ENCODE results near the gene ZBP1. TPM values are rescaled to one million over a fixed set of nuclear protein-coding genes. Genes with fewer than 3 reads are reported as not detected.

ZBP1 gene
- total RNA-seq, 1 donor from 2014 or later, result 17.8 TPM

DNA sequence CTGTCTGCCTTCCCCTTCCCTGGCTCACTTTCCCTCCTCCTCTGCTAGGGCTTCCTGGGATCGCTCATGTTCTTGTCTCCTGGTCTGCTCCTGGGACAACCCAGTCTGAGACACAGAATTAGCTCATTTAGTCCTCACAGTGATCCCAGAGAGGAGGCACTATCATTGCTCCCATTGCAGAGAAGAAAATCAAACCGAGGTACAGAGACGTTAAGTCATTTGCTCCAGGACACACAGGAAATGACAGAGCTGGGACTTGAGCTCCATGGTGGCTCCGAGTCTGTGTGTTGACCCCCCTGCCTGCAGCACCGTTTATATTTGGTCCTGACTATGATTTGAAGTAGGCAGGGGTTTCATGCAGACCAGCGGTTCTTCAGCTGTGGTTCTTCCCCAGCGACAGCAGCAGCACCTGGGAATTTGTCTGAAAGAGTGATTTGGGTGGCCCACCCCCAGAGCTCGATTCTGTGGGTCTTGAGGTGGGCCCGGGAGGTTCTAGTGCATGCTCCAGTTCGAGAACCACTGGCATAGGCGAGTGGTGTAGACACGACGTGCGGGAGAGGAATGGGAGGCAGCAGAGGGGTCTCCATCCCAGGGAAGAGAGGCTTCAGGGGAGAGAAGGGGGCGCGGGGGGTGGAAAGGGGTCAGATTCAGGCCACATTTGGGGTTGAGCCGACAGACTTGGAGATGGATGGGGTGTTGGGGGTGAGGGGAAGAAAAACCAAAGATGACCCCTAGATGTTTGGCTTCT is 34.6 kb downstream of the ZBP1 start:
- POLR2A ChIA-PET, result no interaction called here
- TF ChIP-seq, protein P1, sequence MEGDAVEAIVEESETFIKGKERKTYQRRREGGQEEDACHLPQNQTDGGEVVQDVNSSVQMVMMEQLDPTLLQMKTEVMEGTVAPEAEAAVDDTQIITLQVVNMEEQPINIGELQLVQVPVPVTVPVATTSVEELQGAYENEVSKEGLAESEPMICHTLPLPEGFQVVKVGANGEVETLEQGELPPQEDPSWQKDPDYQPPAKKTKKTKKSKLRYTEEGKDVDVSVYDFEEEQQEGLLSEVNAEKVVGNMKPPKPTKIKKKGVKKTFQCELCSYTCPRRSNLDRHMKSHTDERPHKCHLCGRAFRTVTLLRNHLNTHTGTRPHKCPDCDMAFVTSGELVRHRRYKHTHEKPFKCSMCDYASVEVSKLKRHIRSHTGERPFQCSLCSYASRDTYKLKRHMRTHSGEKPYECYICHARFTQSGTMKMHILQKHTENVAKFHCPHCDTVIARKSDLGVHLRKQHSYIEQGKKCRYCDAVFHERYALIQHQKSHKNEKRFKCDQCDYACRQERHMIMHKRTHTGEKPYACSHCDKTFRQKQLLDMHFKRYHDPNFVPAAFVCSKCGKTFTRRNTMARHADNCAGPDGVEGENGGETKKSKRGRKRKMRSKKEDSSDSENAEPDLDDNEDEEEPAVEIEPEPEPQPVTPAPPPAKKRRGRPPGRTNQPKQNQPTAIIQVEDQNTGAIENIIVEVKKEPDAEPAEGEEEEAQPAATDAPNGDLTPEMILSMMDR (IDR thresholded peaks at IDR 0.05), result no peak
- Mint-ChIP-seq H3K27ac (no peak overlapping the region), H3K4me1 (no peaks in the 10 kb centered on the region), H3K4me3 (no peak overlapping the region), H3K36me3 (ENCODE audit: low read depth) (no peaks in the 10 kb centered on the region), H3K9me3 (peaks cover 3% of the 10 kb centered on the region), H3K27me3 (peaks cover 45% of the 10 kb centered on the region)
- ATAC-seq (ENCODE audit: low read depth), result no peak
- intact Hi-C loops (cut with micrococcal nuclease), result no loop called here
- no peak for DNase-seq
- CTCF ChIA-PET, result no interaction called here

DNA sequence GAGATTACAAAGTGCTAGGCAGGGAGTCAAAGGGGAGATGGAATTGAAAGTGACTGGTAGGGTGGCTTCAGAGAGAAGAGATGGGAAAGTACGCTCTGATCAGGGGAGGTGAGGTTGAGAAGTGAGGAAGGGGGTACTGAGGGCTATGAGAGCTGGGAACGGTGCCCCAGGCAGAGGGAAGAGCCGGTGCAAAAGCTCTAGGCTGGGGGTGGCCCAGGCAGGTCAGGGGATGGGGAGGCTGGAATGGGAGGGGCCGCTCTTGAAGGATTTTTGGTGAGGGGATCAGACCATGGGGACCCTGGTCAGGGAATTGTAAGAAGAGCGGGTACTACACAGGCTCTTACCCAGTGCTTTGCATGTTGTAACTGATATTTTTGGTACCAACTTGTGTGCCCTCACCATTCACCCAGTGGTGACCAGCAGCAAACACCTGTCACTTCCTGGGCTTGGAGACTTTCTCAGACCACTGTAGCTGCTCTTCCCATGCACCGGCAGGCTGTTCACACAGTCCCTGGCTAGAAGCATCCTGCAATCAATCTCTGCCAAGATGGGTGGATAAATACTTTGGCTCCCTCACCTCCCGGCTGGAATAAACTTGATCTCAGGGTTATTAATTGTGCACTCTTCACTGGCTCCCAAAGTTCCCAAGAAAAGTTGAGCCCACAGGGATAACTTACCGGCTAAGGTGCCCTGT is 35.3 kb downstream of the ZBP1 start:
- H3K9me3 Mint-ChIP-seq, result peaks cover 3% of the 10 kb centered on the region
- DNase-seq (no peak), ATAC-seq (ENCODE audit: low read depth) (no peak)
- no peaks in the 10 kb centered on the region for H3K4me1 Mint-ChIP-seq
- H3K27me3 Mint-ChIP-seq, result peaks cover 51% of the 10 kb centered on the region
- no peak overlapping the region for H3K4me3 Mint-ChIP-seq
- CTCF ChIA-PET, result interaction anchor here (1.7 kb wide), 1 partner anchor 595 kb away, joined by 3 read pairs; no protein-coding TSS in a partner anchor
- POLR2A ChIA-PET, result no interaction called here
- intact Hi-C loops (cut with micrococcal nuclease), result no loop called here
- TF ChIP-seq, protein P1 (IDR thresholded peaks at IDR 0.05), result no peak
- H3K36me3 Mint-ChIP-seq (ENCODE audit: low read depth), result no peaks in the 10 kb centered on the region
- no peak overlapping the region for H3K27ac Mint-ChIP-seq

DNA sequence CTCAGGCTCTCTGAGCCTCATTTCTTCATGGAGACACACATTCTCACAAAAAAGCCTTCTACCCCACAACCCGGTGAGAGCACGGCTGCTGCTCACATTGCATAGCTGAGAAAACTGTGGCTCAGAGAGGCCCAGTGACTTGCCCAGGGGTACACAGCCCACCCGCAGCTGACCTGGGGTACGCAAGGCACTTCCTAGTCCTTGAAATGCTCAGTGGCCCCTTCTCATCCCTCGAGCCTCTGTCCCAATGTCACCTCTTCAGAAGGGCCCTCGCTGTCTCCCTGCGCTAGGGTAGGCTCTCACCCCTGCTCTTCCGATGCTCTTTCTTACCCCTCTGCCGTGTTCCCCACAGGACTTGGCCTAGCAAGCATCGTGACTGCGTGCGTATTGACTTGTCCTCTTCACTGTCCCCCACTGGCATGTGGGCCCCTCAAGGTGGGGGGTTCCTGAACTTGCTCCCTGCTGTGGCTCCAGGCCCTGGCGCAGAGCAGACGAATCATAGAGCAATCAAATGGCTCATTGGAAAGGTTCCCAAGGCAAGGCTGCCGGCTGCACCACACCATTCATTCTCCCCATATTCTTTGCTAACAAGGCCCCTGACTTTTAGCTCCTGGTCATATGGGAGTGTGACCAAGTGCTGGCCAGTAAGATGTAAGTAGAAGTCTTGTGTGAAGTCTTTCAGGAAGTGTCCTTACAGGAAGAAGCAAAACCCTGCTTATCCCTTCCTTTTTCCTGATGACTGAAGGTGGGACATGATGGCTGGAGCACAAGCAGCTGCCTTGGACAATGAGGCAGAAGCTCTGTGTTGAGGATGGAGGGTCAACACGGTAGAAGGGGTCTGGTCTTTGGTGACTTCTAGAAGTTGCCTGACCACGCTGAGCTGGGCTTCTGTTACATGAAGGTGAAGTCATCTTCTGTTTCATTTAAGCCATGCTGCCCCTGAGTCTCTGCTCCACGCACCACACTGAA is 36.7 kb downstream of the ZBP1 start:
- Mint-ChIP-seq H3K27me3 (peaks cover 58% of the 10 kb centered on the region), H3K4me1 (no peaks in the 10 kb centered on the region), H3K9me3 (peaks cover 3% of the 10 kb centered on the region), H3K27ac (no peak overlapping the region), H3K4me3 (no peak overlapping the region), H3K36me3 (ENCODE audit: low read depth) (no peaks in the 10 kb centered on the region)
- TF ChIP-seq, protein P1 (IDR thresholded peaks at IDR 0.05), result no peak
- ChIA-PET POLR2A (no interaction called here), CTCF (interaction anchor here (1.7 kb wide), 1 partner anchor 596 kb away, joined by 3 read pairs; no protein-coding TSS in a partner anchor)
- intact Hi-C loops (cut with micrococcal nuclease), result no loop called here
- ATAC-seq (ENCODE audit: low read depth), result no peak
- no peak for DNase-seq

DNA sequence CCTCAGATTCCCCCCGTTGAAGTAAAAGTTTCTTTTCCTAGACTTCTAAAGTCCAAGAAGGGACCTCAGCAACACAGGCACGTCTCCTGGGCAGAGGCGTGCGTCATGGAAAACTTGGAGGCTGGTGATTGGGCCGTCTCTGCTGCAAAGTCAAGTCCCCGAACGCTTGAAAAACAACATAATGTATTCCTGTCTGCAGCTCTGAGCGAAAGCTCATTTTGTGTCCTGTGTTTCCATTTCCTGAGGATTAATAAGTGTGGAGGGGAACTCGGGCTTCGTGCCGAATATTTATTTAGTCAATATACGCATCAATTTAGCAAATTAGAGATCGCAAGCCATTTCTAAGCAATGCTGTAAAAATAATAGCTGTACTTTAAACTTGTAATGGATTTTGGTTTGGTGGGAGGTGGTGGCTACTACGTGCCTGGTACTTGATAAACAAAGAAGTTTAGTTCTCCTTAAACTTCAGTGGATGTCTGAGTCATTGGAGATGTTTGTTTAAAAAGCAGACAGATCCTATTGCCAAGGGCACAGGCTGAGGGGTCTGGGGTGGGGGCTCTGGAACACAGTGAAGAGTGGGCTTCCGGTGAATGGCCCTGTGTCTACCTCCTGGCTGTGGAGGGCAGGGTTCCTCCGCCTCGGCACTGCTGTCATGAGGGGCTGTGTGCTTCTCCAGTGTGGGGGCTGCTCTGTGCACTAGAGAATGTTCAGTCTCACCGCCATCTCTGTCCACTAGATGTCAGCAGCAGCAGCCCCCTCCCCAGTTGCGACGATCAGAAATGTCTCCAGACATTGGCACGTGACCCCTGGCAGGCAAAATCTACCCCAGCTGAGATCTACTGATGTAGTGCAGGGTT is 37.6 kb downstream of the ZBP1 start:
- H3K4me3 Mint-ChIP-seq, result no peak overlapping the region
- intact Hi-C loops (cut with micrococcal nuclease), result no loop called here
- H3K27me3 Mint-ChIP-seq, result peaks cover 62% of the 10 kb centered on the region
- no peak for DNase-seq
- H3K27ac Mint-ChIP-seq, result no peak overlapping the region
- H3K4me1 Mint-ChIP-seq, result no peaks in the 10 kb centered on the region
- H3K36me3 Mint-ChIP-seq (ENCODE audit: low read depth), result no peaks in the 10 kb centered on the region
- ChIA-PET CTCF (interaction anchor here (1.7 kb wide), 1 partner anchor 597 kb away, joined by 3 read pairs; no protein-coding TSS in a partner anchor), POLR2A (no interaction called here)
- TF ChIP-seq, protein P1 (IDR thresholded peaks at IDR 0.05), result no peak
- ATAC-seq (ENCODE audit: low read depth), result no peak
- H3K9me3 Mint-ChIP-seq, result no peaks in the 10 kb centered on the region

Measured in activated B cell treated with CpG ODN at 0.5 μM for 24 hours (primary cell).